Mucosa of rectum (tissue), 2 donors: ENCODE results near the gene PDE1C.

ENCODE experiments used
- H3K27ac ChIP-seq, 2 donors: one replicate each; pipeline ENCODE4 v1.7.0; 2013; ENCODE audit warnings: inconsistent platforms in 2 of 2, low read depth in 2 of 2, low read length in 2 of 2
- H3K27me3 ChIP-seq, 2 donors: one replicate each; pipeline ENCODE4 v1.7.0; 2013; ENCODE audit warnings: low read length in 2 of 2; ENCODE audit not compliant: control insufficient read depth in 2 of 2, insufficient read depth in 2 of 2
- H3K36me3 ChIP-seq, 2 donors: one replicate each; pipeline ENCODE4 v1.7.0; 2013; ENCODE audit warnings: low read length in 2 of 2; ENCODE audit not compliant: control insufficient read depth in 2 of 2, insufficient read depth in 2 of 2
- H3K4me1 ChIP-seq, 2 donors: one replicate each; pipeline ENCODE4 v1.7.0; 2013; ENCODE audit warnings: low read length in 2 of 2, mild to moderate bottlenecking in 1 of 2; ENCODE audit not compliant: control insufficient read depth in 2 of 2, insufficient read depth in 2 of 2
- H3K4me3 ChIP-seq, 2 donors: one replicate each; pipeline ENCODE4 v1.7.0; 2013; ENCODE audit warnings: low read length in 2 of 2
- H3K9ac ChIP-seq, 2 donors: one replicate each; pipeline ENCODE4 v1.7.0; 2013; ENCODE audit warnings: low read length in 2 of 2, low read depth in 1 of 2, mild to moderate bottlenecking in 1 of 2
- H3K9me3 ChIP-seq, 2 donors: one replicate each; pipeline ENCODE4 v1.7.0; 2013; ENCODE audit warnings: low read length in 2 of 2; ENCODE audit not compliant: control insufficient read depth in 2 of 2
- donor health status: healthy.
- donor health status: Normal muscosa, but diverticular disease.

Gene PDE1C

DNA sequence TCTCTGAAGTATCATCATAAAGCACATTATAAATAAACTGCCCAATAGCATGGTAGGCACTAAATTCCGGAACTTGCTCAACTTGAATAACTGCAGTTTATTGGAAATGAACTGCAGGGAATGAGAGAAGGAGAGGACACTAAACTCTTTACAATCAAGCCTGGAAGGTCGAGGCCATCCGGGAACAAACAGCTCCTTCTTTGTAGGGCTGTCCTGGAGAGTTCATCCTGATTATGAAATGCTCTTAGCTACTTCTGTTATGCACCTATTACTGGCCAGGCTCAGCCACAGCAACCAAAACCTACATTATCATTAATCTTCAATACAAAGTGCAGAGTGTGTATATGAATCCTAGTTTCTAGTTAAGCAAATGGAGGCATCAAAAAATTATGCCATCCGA is 318.5 kb downstream of the PDE1C start:
- Histone ChIP-seq H3K9me3 (no peaks in the 10 kb centered on the region), H3K27ac (no peak overlapping the region), H3K9ac (no peak overlapping the region), H3K4me3 (no peak overlapping the region), H3K36me3 (no peaks in the 10 kb centered on the region), H3K27me3 (no peaks in the 10 kb centered on the region), H3K4me1 (no peaks in the 10 kb centered on the region)

DNA sequence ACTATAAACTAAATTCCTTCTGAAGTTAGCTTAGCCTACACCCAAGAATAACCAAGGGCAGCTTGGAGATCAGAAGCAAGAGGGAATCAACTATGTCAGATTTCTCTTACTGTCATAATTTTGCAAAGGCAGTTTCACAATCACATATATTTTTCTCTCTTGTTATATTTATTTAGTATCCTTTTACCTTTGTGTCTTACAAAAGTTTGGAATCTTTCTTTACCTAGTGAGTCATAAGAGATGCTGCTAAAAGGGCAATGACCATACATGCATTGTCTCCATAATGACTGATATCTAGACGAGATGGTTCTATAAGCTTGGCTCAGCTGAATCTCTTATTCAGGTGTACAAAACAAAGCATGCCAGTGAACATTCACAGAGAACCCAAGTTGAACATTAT is 322.1 kb downstream of the PDE1C start:
- Histone ChIP-seq H3K4me3 (no peak overlapping the region), H3K9me3 (no peaks in the 10 kb centered on the region), H3K4me1 (no peaks in the 10 kb centered on the region), H3K9ac (no peak overlapping the region), H3K36me3 (no peaks in the 10 kb centered on the region), H3K27ac (no peak overlapping the region), H3K27me3 (no peaks in the 10 kb centered on the region)

DNA sequence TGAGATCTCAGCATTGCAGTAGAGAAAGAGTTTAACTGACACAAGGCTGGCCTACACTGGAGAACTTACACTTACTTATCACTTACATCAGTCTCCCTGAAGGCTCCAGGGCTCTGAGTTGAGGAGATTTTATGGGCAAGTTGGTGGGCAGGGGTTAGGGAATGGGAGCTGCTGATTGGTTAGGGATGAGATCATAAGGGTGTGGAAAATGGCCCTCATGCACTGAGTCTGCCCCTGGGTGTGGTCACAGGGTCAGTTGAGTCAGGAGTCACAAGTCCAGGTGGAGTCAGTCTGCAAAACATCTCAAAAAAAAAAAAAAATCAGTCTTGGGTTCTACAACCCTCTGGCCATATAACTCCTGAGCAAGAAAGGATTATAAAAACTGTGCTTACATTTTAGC is 322.7 kb downstream of the PDE1C start:
- no peaks in the 10 kb centered on the region for H3K27me3 ChIP-seq
- H3K9me3 ChIP-seq: no peaks in the 10 kb centered on the region
- no peak overlapping the region for H3K4me3 ChIP-seq
- H3K36me3 ChIP-seq: no peaks in the 10 kb centered on the region
- no peak overlapping the region for H3K9ac ChIP-seq
- H3K27ac ChIP-seq: no peak overlapping the region
- no peaks in the 10 kb centered on the region for H3K4me1 ChIP-seq

DNA sequence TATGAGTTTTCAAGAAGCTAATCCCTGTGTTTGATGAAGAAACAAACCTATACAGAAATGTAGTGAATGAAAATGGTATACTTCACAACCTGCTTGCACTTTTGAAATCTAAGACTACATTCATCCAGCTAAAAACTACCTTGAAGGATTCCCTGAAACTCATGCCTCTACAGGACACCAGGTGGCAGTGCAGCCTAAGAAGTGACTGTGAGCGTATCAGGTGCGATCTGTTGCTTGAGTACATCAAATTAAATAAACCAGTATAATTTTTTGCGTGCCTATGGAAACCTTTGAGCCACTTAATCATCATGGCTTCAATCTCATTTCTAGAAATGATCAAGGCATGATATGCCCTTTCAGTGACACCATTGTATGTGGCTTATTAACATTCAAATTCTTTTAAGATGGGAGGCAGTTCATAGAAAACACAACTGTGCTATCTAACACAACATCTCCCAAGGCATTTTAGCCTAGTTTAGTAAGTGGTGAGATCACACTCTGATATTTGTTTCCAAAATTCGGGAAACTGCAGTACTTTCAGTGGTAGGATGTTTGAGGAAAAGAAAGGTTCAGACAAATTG is 325.8 kb downstream of the PDE1C start:
- peaks cover 0 to 3% of the 10 kb centered on the region in 2 donors for H3K27me3 ChIP-seq
- no peaks in the 10 kb centered on the region for H3K4me1 ChIP-seq
- no peak overlapping the region for H3K4me3 ChIP-seq
- H3K36me3 ChIP-seq: no peaks in the 10 kb centered on the region
- H3K9me3 ChIP-seq: no peaks in the 10 kb centered on the region
- no peak overlapping the region for H3K9ac ChIP-seq
- no peak overlapping the region for H3K27ac ChIP-seq

- peaks cover 0 to 3% of the 10 kb centered on the region in 2 donors for H3K27me3 ChIP-seq
- H3K9me3 ChIP-seq: no peaks in the 10 kb centered on the region
- no peaks in the 10 kb centered on the region for H3K36me3 ChIP-seq
- H3K27ac ChIP-seq: no peak overlapping the region
- H3K4me3 ChIP-seq: no peak overlapping the region
- H3K4me1 ChIP-seq: no peaks in the 10 kb centered on the region
- no peak overlapping the region for H3K9ac ChIP-seq
These were observed 328.4 kb downstream of the PDE1C start for GRCh38 chr7:31741852-31742251.

- H3K4me1 ChIP-seq: no peaks in the 10 kb centered on the region
- H3K9me3 ChIP-seq: no peaks in the 10 kb centered on the region
- H3K36me3 ChIP-seq: no peaks in the 10 kb centered on the region
- H3K4me3 ChIP-seq: no peak overlapping the region
- peaks cover 0 to 3% of the 10 kb centered on the region in 2 donors for H3K27me3 ChIP-seq
- no peak overlapping the region for H3K27ac ChIP-seq
- no peak overlapping the region for H3K9ac ChIP-seq
These were observed 333.9 kb downstream of the PDE1C start for GRCh38 chr7:31735991-31736982.

- Histone ChIP-seq H3K4me3 (no peak overlapping the region), H3K36me3 (no peaks in the 10 kb centered on the region), H3K27me3 (no peaks in the 10 kb centered on the region), H3K4me1 (no peaks in the 10 kb centered on the region), H3K9me3 (no peaks in the 10 kb centered on the region), H3K27ac (no peak overlapping the region), H3K9ac (no peak overlapping the region)
These were observed 335.8 kb downstream of the PDE1C start for GRCh38 chr7:31734456-31734855.

- H3K27ac ChIP-seq: no peak overlapping the region
- no peaks in the 10 kb centered on the region for H3K9me3 ChIP-seq
- no peaks in the 10 kb centered on the region for H3K4me1 ChIP-seq
- no peak overlapping the region for H3K4me3 ChIP-seq
- H3K9ac ChIP-seq: no peak overlapping the region
- no peaks in the 10 kb centered on the region for H3K36me3 ChIP-seq
- no peaks in the 10 kb centered on the region for H3K27me3 ChIP-seq
These were observed 340.9 kb downstream of the PDE1C start for GRCh38 chr7:31729195-31729804.

- Histone ChIP-seq H3K4me1 (no peaks in the 10 kb centered on the region), H3K27me3 (no peaks in the 10 kb centered on the region), H3K36me3 (no peaks in the 10 kb centered on the region), H3K27ac (no peak overlapping the region), H3K9ac (no peak overlapping the region), H3K9me3 (no peaks in the 10 kb centered on the region), H3K4me3 (no peak overlapping the region)
These were observed 345.5 kb downstream of the PDE1C start for GRCh38 chr7:31724696-31725095.

DNA sequence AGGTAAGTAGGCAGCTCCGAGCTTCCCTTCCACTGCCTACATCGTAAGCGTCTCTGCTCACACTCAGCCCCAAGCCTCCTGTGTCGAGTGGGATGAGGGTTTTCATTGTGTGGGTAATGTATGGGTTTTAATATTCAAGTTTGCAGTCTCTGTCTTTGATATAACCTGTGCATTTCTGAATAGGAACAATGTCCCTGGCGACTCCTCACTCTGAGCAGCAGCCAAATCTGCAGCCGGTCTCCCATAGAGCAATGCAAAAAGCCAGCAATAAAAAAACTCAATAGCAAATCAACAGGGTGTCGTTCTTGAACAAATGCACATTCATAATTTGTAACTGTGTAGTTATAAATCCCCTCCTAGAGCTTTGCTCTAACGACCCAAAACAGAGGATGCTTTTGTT is 349.8 kb downstream of the PDE1C start:
- Histone ChIP-seq H3K9me3 (no peaks in the 10 kb centered on the region), H3K9ac (no peak overlapping the region), H3K27me3 (no peaks in the 10 kb centered on the region), H3K27ac (no peak overlapping the region), H3K4me1 (no peaks in the 10 kb centered on the region), H3K36me3 (no peaks in the 10 kb centered on the region), H3K4me3 (no peak overlapping the region)
